ENCODE data around the gene ACTA2.

Gene ACTA2

GRCh38 chr10:88889559-88890337, 62.8 kb downstream of the ACTA2 start:
- no peak for DNase-seq

DNA sequence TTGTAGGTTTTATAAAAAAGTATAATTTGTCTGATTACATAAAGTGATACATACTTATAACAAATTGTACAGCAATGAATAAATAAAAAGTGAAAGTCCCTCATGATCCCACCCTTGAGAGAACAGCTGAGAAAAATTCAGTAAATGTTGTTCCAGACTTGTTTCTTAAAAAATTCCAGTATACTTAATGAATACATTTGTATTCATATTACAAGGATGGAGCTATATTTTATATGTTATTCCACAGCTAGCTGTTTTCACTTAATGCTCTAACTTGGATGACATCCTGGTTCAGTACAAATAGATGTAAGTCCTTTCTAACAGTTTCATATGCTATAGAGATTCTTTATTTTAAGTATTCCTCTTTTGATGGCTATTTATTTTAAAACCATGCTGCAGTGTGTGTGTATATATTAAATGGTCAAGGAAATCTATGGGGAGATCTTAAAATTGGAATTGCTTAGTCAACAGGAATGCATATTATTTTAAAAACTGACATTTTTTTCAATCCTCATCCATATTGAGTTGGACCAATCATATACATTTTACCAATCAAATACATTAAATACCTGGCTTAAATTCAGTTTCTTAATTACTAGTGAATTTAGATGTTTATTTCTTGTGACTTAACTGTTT, 63.6 kb downstream of the ACTA2 start:
- no peak for DNase-seq

DNA sequence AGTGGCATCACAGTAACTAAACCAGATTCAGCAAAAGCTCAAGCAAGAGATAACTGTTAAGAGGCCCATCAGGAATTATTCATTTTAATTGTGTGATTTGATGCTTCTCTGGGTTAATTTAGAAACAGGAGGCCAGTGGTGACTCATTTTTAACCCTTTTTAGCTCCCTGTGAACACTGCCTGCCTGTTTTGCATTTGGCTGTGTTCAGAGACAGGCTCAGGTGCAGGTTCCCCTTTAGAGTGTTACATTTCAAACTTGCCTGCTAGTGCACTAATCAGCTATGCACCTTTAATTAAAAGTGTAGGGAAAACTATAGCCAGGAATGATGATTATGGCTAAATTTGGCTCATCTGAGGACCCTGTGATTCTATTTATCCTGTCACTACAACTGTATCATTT, 66.0 kb downstream of the ACTA2 start:
- no peak for DNase-seq
